ENCODE results near the gene LPAR1. TPM values are rescaled to one million over a fixed set of nuclear protein-coding genes. Genes with fewer than 3 reads are reported as not detected.

The LPAR1 gene
- total RNA-seq, 1 experiment from 2014 or later: 4.9 TPM

- TF ChIP-seq, protein P1, sequence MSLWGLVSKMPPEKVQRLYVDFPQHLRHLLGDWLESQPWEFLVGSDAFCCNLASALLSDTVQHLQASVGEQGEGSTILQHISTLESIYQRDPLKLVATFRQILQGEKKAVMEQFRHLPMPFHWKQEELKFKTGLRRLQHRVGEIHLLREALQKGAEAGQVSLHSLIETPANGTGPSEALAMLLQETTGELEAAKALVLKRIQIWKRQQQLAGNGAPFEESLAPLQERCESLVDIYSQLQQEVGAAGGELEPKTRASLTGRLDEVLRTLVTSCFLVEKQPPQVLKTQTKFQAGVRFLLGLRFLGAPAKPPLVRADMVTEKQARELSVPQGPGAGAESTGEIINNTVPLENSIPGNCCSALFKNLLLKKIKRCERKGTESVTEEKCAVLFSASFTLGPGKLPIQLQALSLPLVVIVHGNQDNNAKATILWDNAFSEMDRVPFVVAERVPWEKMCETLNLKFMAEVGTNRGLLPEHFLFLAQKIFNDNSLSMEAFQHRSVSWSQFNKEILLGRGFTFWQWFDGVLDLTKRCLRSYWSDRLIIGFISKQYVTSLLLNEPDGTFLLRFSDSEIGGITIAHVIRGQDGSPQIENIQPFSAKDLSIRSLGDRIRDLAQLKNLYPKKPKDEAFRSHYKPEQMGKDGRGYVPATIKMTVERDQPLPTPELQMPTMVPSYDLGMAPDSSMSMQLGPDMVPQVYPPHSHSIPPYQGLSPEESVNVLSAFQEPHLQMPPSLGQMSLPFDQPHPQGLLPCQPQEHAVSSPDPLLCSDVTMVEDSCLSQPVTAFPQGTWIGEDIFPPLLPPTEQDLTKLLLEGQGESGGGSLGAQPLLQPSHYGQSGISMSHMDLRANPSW (CRISPR knock-in tag; conservative IDR thresholded peaks at IDR 0.05; ENCODE audit: low read depth): no peak
- TF ChIP-seq, protein P2, sequence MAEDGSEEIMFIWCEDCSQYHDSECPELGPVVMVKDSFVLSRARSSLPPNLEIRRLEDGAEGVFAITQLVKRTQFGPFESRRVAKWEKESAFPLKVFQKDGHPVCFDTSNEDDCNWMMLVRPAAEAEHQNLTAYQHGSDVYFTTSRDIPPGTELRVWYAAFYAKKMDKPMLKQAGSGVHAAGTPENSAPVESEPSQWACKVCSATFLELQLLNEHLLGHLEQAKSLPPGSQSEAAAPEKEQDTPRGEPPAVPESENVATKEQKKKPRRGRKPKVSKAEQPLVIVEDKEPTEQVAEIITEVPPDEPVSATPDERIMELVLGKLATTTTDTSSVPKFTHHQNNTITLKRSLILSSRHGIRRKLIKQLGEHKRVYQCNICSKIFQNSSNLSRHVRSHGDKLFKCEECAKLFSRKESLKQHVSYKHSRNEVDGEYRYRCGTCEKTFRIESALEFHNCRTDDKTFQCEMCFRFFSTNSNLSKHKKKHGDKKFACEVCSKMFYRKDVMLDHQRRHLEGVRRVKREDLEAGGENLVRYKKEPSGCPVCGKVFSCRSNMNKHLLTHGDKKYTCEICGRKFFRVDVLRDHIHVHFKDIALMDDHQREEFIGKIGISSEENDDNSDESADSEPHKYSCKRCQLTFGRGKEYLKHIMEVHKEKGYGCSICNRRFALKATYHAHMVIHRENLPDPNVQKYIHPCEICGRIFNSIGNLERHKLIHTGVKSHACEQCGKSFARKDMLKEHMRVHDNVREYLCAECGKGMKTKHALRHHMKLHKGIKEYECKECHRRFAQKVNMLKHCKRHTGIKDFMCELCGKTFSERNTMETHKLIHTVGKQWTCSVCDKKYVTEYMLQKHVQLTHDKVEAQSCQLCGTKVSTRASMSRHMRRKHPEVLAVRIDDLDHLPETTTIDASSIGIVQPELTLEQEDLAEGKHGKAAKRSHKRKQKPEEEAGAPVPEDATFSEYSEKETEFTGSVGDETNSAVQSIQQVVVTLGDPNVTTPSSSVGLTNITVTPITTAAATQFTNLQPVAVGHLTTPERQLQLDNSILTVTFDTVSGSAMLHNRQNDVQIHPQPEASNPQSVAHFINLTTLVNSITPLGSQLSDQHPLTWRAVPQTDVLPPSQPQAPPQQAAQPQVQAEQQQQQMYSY (CRISPR knock-in tag; IDR thresholded peaks at IDR 0.05): no peak
Observed at GRCh38 chr9:110960288-110960687, 78.0 kb downstream of the LPAR1 start (continued).

DNA sequence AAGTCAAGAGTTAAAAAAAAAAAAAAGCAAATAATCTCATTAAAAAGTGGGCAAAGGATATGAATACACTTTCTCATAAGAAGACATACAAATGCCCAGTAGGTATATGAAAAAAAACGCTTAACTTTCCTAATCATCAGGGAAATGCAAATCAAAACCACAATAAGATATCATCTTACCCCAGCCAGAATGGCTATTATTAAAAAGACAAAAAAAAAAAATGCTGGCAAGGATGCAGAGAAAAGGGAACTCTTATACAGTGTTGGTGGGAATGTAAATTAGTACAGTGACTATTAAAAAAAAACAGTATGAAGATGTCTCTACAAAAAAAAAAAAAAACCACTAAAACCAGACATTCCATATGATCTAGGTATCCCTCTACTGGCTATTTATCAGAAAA lies 79.4 kb downstream of the LPAR1 start:
- ATAC-seq: no peak
- Mint-ChIP-seq H3K36me3 (peaks cover 21% of the 10 kb centered on the region), H3K27ac (no peak overlapping the region), H3K4me1 (peaks cover 6% of the 10 kb centered on the region), H3K27me3 (ENCODE audit: low read depth) (no peaks in the 10 kb centered on the region; the same call in 1 of the 2 replicates), H3K9me3 (peaks cover 30% of the 10 kb centered on the region), H3K4me3 (no peak overlapping the region)
- ChIA-PET CTCF (no interaction called here), POLR2A (no interaction called here)
- no peak for DNase-seq (ENCODE audit: low spot score)
- TF ChIP-seq USF2 (CRISPR knock-in tag; IDR thresholded peaks at IDR 0.05): no peak
- TF ChIP-seq, protein P3, sequence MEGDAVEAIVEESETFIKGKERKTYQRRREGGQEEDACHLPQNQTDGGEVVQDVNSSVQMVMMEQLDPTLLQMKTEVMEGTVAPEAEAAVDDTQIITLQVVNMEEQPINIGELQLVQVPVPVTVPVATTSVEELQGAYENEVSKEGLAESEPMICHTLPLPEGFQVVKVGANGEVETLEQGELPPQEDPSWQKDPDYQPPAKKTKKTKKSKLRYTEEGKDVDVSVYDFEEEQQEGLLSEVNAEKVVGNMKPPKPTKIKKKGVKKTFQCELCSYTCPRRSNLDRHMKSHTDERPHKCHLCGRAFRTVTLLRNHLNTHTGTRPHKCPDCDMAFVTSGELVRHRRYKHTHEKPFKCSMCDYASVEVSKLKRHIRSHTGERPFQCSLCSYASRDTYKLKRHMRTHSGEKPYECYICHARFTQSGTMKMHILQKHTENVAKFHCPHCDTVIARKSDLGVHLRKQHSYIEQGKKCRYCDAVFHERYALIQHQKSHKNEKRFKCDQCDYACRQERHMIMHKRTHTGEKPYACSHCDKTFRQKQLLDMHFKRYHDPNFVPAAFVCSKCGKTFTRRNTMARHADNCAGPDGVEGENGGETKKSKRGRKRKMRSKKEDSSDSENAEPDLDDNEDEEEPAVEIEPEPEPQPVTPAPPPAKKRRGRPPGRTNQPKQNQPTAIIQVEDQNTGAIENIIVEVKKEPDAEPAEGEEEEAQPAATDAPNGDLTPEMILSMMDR (IDR thresholded peaks at IDR 0.05): no peak
- no peak for TF ChIP-seq HMGA2 (CRISPR knock-in tag; IDR thresholded peaks at IDR 0.05)
- TF ChIP-seq CBFB (CRISPR knock-in tag; IDR thresholded peaks at IDR 0.05; ENCODE audit: low read depth): no peak
- no peak for TF ChIP-seq SMAD3 (CRISPR knock-in tag; IDR thresholded peaks at IDR 0.05; ENCODE audit: borderline replicate concordance)
- TF ChIP-seq, protein P4, sequence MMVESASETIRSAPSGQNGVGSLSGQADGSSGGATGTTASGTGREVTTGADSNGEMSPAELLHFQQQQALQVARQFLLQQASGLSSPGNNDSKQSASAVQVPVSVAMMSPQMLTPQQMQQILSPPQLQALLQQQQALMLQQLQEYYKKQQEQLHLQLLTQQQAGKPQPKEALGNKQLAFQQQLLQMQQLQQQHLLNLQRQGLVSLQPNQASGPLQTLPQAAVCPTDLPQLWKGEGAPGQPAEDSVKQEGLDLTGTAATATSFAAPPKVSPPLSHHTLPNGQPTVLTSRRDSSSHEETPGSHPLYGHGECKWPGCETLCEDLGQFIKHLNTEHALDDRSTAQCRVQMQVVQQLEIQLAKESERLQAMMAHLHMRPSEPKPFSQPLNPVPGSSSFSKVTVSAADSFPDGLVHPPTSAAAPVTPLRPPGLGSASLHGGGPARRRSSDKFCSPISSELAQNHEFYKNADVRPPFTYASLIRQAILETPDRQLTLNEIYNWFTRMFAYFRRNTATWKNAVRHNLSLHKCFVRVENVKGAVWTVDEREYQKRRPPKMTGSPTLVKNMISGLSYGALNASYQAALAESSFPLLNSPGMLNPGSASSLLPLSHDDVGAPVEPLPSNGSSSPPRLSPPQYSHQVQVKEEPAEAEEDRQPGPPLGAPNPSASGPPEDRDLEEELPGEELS (CRISPR knock-in tag; IDR thresholded peaks at IDR 0.05): no peak
- no peak for TF ChIP-seq OVOL2 (CRISPR knock-in tag; IDR thresholded peaks at IDR 0.05; ENCODE audit: borderline replicate concordance)
- TF ChIP-seq, protein P5, sequence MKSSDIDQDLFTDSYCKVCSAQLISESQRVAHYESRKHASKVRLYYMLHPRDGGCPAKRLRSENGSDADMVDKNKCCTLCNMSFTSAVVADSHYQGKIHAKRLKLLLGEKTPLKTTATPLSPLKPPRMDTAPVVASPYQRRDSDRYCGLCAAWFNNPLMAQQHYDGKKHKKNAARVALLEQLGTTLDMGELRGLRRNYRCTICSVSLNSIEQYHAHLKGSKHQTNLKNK (CRISPR knock-in tag; IDR thresholded peaks at IDR 0.05): no peak
- TF ChIP-seq, protein P6, sequence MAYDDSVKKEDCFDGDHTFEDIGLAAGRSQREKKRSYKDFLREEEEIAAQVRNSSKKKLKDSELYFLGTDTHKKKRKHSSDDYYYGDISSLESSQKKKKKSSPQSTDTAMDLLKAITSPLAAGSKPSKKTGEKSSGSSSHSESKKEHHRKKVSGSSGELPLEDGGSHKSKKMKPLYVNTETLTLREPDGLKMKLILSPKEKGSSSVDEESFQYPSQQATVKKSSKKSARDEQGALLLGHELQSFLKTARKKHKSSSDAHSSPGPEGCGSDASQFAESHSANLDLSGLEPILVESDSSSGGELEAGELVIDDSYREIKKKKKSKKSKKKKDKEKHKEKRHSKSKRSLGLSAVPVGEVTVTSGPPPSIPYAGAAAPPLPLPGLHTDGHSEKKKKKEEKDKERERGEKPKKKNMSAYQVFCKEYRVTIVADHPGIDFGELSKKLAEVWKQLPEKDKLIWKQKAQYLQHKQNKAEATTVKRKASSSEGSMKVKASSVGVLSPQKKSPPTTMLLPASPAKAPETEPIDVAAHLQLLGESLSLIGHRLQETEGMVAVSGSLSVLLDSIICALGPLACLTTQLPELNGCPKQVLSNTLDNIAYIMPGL (CRISPR knock-in tag; IDR thresholded peaks at IDR 0.05): no peak
- no peak for TF ChIP-seq ZNF416 (CRISPR knock-in tag; IDR thresholded peaks at IDR 0.05)
- TF ChIP-seq, protein P7, sequence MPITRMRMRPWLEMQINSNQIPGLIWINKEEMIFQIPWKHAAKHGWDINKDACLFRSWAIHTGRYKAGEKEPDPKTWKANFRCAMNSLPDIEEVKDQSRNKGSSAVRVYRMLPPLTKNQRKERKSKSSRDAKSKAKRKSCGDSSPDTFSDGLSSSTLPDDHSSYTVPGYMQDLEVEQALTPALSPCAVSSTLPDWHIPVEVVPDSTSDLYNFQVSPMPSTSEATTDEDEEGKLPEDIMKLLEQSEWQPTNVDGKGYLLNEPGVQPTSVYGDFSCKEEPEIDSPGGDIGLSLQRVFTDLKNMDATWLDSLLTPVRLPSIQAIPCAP (CRISPR knock-in tag; IDR thresholded peaks at IDR 0.05): no peak
- TF ChIP-seq, protein P8, sequence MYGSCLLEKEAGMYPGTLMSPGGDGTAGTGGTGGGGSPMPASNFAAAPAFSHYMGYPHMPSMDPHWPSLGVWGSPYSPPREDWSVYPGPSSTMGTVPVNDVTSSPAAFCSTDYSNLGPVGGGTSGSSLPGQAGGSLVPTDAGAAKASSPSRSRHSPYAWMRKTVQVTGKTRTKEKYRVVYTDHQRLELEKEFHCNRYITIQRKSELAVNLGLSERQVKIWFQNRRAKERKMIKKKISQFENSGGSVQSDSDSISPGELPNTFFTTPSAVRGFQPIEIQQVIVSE (CRISPR knock-in tag; IDR thresholded peaks at IDR 0.05; ENCODE audit: borderline replicate concordance): no peak
- no peak for TF ChIP-seq MYBL2 (CRISPR knock-in tag; IDR thresholded peaks at IDR 0.05)
- TF ChIP-seq ZNF263 (CRISPR knock-in tag; IDR thresholded peaks at IDR 0.05; ENCODE audit: low read depth): no peak
- no peak for TF ChIP-seq GRHL2 (CRISPR knock-in tag; IDR thresholded peaks at IDR 0.05; ENCODE audit: insufficient replicate concordance, severe bottlenecking)
- no peak for TF ChIP-seq ESRRA (CRISPR knock-in tag; IDR thresholded peaks at IDR 0.05; ENCODE audit: borderline replicate concordance)
- TF ChIP-seq, protein P9, sequence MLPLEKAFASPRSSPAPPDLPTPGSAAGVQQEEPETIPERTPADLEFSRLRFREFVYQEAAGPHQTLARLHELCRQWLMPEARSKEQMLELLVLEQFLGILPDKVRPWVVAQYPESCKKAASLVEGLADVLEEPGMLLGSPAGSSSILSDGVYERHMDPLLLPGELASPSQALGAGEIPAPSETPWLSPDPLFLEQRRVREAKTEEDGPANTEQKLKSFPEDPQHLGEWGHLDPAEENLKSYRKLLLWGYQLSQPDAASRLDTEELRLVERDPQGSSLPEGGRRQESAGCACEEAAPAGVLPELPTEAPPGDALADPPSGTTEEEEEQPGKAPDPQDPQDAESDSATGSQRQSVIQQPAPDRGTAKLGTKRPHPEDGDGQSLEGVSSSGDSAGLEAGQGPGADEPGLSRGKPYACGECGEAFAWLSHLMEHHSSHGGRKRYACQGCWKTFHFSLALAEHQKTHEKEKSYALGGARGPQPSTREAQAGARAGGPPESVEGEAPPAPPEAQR (CRISPR knock-in tag; IDR thresholded peaks at IDR 0.05): no peak
